Prostate gland (tissue), 2 donors: ENCODE results near the gene KRTAP10-5. TPM values are rescaled to one million over a fixed set of nuclear protein-coding genes. Genes with fewer than 3 reads are reported as not detected.
"Not testable (repeated sequence)": the region's sequence is repeated elsewhere in the genome, so short reads cannot be mapped to it uniquely, and the experiment has no call there.

ENCODE experiments used
- DNase-seq: peaks from one replicate; pipeline ENCODE4 v3.0.0-alpha.2; 2019; ENCODE audit warnings: low spot score
- H3K27ac ChIP-seq, 2 donors: fragments of 200-600 bp; sonication (generic); 2 replicates each; pipeline ENCODE4 v1.5.1; 2017 to 2019
- H3K27me3 ChIP-seq: fragments of 200-600 bp; sonication (generic); replicated peaks from 2 replicates; pipeline ENCODE4 v1.5.1; 2019; ENCODE audit not compliant: insufficient read depth
- H3K36me3 ChIP-seq, 2 donors: fragments of 200-600 bp; sonication (generic); 1 replicate in 1 of 2; 2 replicates in 1 of 2; pipeline versions ENCODE4 v1.5.1 to v1.8.1; 2017 to 2019
- H3K4me1 ChIP-seq: fragments of 200-600 bp; sonication (generic); replicated peaks from 2 replicates; pipeline ENCODE4 v1.5.1; 2019
- H3K4me3 ChIP-seq, 2 donors: fragments of 200-600 bp; sonication (generic); 2 replicates each; pipeline ENCODE4 v1.5.1; 2017 to 2019
- H3K9me3 ChIP-seq: fragments of 200-600 bp; sonication (generic); 2 replicates; pipeline ENCODE4 v1.5.1; 2017
- POLR2A ChIP-seq: fragments of 450-650 bp; IDR thresholded peaks from one replicate; pipeline ENCODE4 v1.6.1; 2016; ENCODE audit warnings: antibody characterized with exemption, mild to moderate bottlenecking
- POLR2AphosphoS5 ChIP-seq: sonication (generic); formaldehyde crosslinking; IDR thresholded peaks from one replicate; pipeline ENCODE4 v1.6.1; 2017; ENCODE audit warnings: antibody characterized with exemption
- WGBS: methylation state at CpG from one replicate; pipeline ENCODE4 v1.1.5; 2018; 5-methylcytosine and 5-hydroxymethylcytosine counted together
- intact Hi-C: fragments of 100-400 bp; cut with DNase I; formaldehyde crosslinking; loops from one replicate; pipeline ENCODE4 v1.14.2; 2022
- total RNA-seq, 2 donors: library from RNA; depleted of rRNA; stranded (reverse); fragments of >200 nt; gene quantifications; one replicate each; pipeline ENCODE4 v1.1.0, GENCODE V29; 2016
- TF ChIP-seq, protein P1 (sequence below), 4 experiments: fragments of 200-600 bp in 2 of 4; fragments of 450-650 bp in 2 of 4; sonication (generic) in 2 of 4; IDR thresholded peaks; 1 replicate in 3 of 4; 2 replicates in 1 of 4; pipeline ENCODE4 v1.5.1; 2016 to 2019; ENCODE audit warnings: antibody characterized with exemption in 4 of 4, mild to moderate bottlenecking in 2 of 4, moderate library complexity in 2 of 4

Gene KRTAP10-5
- total RNA-seq, 2 donors from 2014 or later: not detected

- 88% methylated on average over 1 of the region's 1 CpG for WGBS
- no peaks in the 10 kb centered on the region for H3K9me3 ChIP-seq
- H3K27me3 ChIP-seq: no peaks in the 10 kb centered on the region
- TF ChIP-seq, protein P1, sequence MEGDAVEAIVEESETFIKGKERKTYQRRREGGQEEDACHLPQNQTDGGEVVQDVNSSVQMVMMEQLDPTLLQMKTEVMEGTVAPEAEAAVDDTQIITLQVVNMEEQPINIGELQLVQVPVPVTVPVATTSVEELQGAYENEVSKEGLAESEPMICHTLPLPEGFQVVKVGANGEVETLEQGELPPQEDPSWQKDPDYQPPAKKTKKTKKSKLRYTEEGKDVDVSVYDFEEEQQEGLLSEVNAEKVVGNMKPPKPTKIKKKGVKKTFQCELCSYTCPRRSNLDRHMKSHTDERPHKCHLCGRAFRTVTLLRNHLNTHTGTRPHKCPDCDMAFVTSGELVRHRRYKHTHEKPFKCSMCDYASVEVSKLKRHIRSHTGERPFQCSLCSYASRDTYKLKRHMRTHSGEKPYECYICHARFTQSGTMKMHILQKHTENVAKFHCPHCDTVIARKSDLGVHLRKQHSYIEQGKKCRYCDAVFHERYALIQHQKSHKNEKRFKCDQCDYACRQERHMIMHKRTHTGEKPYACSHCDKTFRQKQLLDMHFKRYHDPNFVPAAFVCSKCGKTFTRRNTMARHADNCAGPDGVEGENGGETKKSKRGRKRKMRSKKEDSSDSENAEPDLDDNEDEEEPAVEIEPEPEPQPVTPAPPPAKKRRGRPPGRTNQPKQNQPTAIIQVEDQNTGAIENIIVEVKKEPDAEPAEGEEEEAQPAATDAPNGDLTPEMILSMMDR (IDR thresholded peaks at IDR 0.05): no peak
- no peak for TF ChIP-seq POLR2A
- no peak for TF ChIP-seq POLR2AphosphoS5
- H3K4me3 ChIP-seq: no peak overlapping the region
- H3K36me3 ChIP-seq: no peaks in the 10 kb centered on the region
- H3K27ac ChIP-seq: no peak overlapping the region
- intact Hi-C loops: no loop called here
- no peak for DNase-seq
- no peaks in the 10 kb centered on the region for H3K4me1 ChIP-seq
Observed at GRCh38 chr21:44564886-44565598, 15.4 kb downstream of the KRTAP10-5 start.

DNA sequence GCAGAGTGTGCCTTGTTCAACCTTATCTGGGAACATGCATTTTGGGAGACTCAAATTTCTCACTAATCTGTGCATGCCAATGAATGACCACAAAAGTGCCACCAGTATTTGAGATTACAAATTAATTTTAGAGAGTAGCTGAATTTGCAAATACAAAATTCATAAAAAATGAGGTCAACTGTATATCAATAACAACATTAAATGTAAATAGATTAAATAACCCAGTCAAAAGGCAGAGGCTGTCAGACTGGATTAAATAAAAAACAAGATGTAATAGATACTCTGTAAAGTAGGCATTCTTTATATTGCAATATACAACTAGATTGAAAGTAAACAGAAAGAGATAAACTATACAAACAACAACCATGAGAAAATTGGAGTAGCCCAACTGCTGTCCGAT, 16.3 kb downstream of the KRTAP10-5 start:
- TF ChIP-seq POLR2AphosphoS5: no peak
- TF ChIP-seq, protein P1 (IDR thresholded peaks at IDR 0.05): no peak
- TF ChIP-seq POLR2A: no peak
- H3K36me3 ChIP-seq: no peaks in the 10 kb centered on the region
- no peak for DNase-seq
- H3K27me3 ChIP-seq: no peaks in the 10 kb centered on the region
- intact Hi-C loops: no loop called here
- no peaks in the 10 kb centered on the region for H3K9me3 ChIP-seq
- WGBS: 91% methylated on average over 1 of the region's 1 CpG
- no peak overlapping the region for H3K27ac ChIP-seq
- H3K4me3 ChIP-seq: no peak overlapping the region
- H3K4me1 ChIP-seq: no peaks in the 10 kb centered on the region

DNA sequence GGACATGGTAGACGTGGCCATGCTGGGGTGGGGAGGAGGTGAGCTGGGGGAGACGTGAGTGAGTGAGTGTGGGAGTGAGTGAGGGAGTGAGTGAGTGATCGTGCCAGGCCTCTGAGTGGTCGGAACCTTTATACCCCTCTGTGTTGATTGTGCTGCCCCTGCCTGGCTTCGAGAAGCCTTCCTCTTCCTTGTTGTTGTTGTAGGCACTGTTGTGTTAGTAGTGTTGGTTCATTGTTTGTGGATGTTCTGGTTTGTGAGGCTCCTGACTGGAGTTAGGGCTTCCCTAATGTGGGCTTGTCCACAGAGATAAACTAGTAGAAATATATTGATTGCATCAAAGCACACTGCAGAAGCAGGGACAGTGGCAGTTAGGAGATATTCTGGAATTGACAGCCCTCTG, 21.7 kb downstream of the KRTAP10-5 start, which contains the start of gene KRTAP10-3:
TSS of gene KRTAP10-3 (minus strand) at position 101 of the 400 bp plus-strand sequence. CDS start at position 21, 80 bp downstream.
- Histone ChIP-seq H3K36me3 (no peaks in the 10 kb centered on the region), H3K27ac (no peak within 1 kb of the TSS), H3K27me3 (no peaks in the 10 kb centered on the region), H3K4me1 (no peaks in the 10 kb centered on the region), H3K4me3 (no peak within 1 kb of the TSS), H3K9me3 (no peaks in the 10 kb centered on the region)
- DNase-seq: no peak
- WGBS: 69% methylated on average over 5 of the region's 5 CpGs
- intact Hi-C loops: no loop called here
- TF ChIP-seq POLR2AphosphoS5 (no peak), POLR2A (no peak)
- TF ChIP-seq, protein P1 (IDR thresholded peaks at IDR 0.05): no peak

DNA sequence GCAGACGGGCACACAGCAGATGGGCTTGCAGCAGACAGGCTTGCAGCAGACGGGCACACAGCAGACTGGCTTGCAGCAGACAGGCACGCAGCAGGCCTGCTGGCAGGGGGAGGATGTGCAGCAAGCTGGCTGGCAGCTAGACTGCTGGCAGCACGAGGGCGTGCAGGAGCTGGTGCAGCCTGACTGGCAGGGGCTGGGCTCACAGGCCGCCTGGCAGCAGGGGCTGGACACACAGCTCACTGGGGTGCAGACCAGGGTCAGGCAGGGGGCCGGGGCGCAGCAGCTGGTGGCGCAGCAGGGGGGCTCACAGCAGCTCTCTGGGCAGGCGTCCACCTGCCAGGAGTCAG, 22.1 kb downstream of the KRTAP10-5 start:
- WGBS: 71% methylated on average over 10 of the region's 10 CpGs
- H3K4me1 ChIP-seq, H3K4me3 ChIP-seq, H3K27me3 ChIP-seq, intact Hi-C loops, DNase-seq, H3K9me3 ChIP-seq, H3K36me3 ChIP-seq, H3K27ac ChIP-seq: not testable (repeated sequence)

DNA sequence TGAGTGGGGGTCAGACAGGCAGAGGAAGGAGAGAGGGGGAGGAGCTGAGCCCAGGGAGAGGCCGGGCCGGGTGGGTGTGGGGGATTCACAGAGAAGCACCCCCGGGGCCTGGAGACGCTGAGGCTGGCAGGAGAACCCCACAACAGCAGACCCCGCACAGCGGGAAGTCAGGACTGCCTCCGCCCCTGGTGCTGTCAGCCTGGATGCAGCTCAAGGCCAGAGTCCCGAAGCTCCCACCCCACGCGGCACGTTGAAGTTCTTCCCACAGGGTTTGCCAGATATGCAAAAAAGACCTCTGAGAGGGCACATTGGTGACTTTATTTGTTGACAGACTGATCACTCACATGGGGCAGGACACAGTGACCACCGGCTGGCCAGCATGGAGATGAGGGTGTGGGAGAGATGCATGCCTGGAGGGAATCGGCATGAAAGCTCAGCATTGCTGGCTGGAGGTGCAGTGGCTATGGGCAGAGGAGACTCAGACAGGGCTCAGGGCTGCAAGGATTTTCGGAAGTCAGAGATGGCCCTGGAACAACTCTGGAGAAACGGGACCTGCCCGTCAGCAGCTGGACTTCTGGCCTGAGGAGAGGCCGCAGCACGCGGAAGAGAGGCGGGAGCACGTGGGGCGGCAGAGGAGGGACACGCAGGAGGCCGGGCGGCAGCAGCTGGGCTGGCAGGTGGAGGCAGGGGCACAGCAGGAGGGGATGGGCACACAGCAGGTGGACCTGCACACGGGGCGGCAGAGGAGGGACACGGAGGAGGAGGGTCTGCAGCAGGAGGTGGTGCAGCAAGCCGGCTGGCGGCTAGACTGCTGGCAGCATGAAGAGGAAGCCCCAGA, 22.7 kb downstream of the KRTAP10-5 start:
- H3K36me3 ChIP-seq: no peaks in the 10 kb centered on the region
- H3K9me3 ChIP-seq: no peaks in the 10 kb centered on the region
- no peak overlapping the region for H3K4me3 ChIP-seq
- TF ChIP-seq, protein P1 (IDR thresholded peaks at IDR 0.05): no peak
- TF ChIP-seq POLR2AphosphoS5 (no peak), POLR2A (no peak)
- intact Hi-C loops: no loop called here
- no peaks in the 10 kb centered on the region for H3K27me3 ChIP-seq
- WGBS: 56% methylated on average over 30 of the region's 30 CpGs
- DNase-seq: no peak
- no peaks in the 10 kb centered on the region for H3K4me1 ChIP-seq
- no peak overlapping the region for H3K27ac ChIP-seq
